ENCODE results near the gene IFNL4. TPM values are rescaled to one million over a fixed set of nuclear protein-coding genes. Genes with fewer than 3 reads are reported as not detected.
A peak's percentile ranks its signal among the peaks of the same experiment; 100 is the strongest.

The IFNL4 gene
- total and polyA plus RNA-seq, 2 experiments from 2014 or later: not detected

- peaks cover 3% of the 10 kb centered on the region; the same call in 2 of the 3 replicates for H3K9me3 Mint-ChIP-seq
- no peak within 1 kb of the TSS for H3K27ac ChIP-seq (ENCODE audit: low read depth)
- DNase-seq (ENCODE audit: low spot score) (peak; percentile 81), ATAC-seq (peak; percentile 78)
- peak within 1 kb of the TSS; percentile 70 for H2AFZ ChIP-seq
- peaks cover 30% of the 10 kb centered on the region for H3K27me3 ChIP-seq (ENCODE audit: insufficient read depth)
- no peaks in the 10 kb centered on the region for H3K36me3 ChIP-seq (ENCODE audit: insufficient read depth)
- H3K9me2 ChIP-seq (ENCODE audit: insufficient read depth): no peaks in the 10 kb centered on the region
- H4K20me1 ChIP-seq (replicated peaks; ENCODE audit: insufficient read depth): no peaks in the 10 kb centered on the region
- H3K27me3 Mint-ChIP-seq (ENCODE audit: insufficient read depth, low read depth, poor library complexity): peaks cover 40% of the 10 kb centered on the region
- H3K4me1 Mint-ChIP-seq: peaks cover 21% of the 10 kb centered on the region
- H3K27ac Mint-ChIP-seq: no peak within 1 kb of the TSS
- H3K4me3 Mint-ChIP-seq: peak within 1 kb of the TSS; percentile 72
- H3K4me3 ChIP-seq: peak within 1 kb of the TSS; percentile 55
- peak within 1 kb of the TSS; percentile 78 for H3K4me2 ChIP-seq
- peaks cover 6% of the 10 kb centered on the region for H3K4me1 ChIP-seq (ENCODE audit: insufficient read depth)
- H3K36me3 Mint-ChIP-seq (ENCODE audit: low read depth): no peaks in the 10 kb centered on the region; the same call in 2 of the 3 replicates
- H3F3A ChIP-seq (replicated peaks; ENCODE audit: low read depth): no peaks in the 10 kb centered on the region
- TF ChIP-seq POLR2AphosphoS5 (IDR thresholded peaks at IDR 0.05; ENCODE audit: low read depth) (0 out of 2 replicates have a peak, but pooled peaks have one; percentile 43), ZNF114 (CRISPR knock-in tag; IDR thresholded peaks at IDR 0.05) (no peak), CTCF (conservative IDR thresholded peaks at IDR 0.05; ENCODE audit: low read depth in 2 of 2) (no peak), ETS1 (IDR thresholded peaks at IDR 0.05) (no peak), REST (IDR thresholded peaks at IDR 0.05; ENCODE audit: unreplicated experiment) (no peak), EZH2phosphoT487 (IDR thresholded peaks at IDR 0.05; ENCODE audit: unreplicated experiment) (no peak), EZH2 (IDR thresholded peaks at IDR 0.05; ENCODE audit: low read depth, unreplicated experiment) (peak; percentile 48), STAT1 (IDR thresholded peaks at IDR 0.05; ENCODE audit: unreplicated experiment) (no peak), JUNB (IDR thresholded peaks at IDR 0.05; ENCODE audit: unreplicated experiment) (no peak), NANOG (IDR thresholded peaks at IDR 0.05; ENCODE audit: borderline replicate concordance) (no peak), ZNF331 (CRISPR knock-in tag; IDR thresholded peaks at IDR 0.05; ENCODE audit: low read depth) (no peak), ZNF462 (CRISPR knock-in tag; IDR thresholded peaks at IDR 0.05) (no peak), CREB1 (CRISPR knock-in tag; IDR thresholded peaks at IDR 0.05; ENCODE audit: low read depth) (no peak)
- no peaks in the 10 kb centered on the region for H3K79me2 ChIP-seq (replicated peaks; ENCODE audit: insufficient read depth)
Measured at GRCh38 chr19:39196860-39197562, 51.6 kb downstream of the IFNL4 start, which contains the start of gene NCCRP1. Gene NCCRP1, plus strand, starts transcription at chr19:39196964. Its CDS starts 19 bp downstream, at chr19:39196983.

Data from GM23338 (cell line).